K562 (cell line): Measurements from ENCODE around the gene FCRLA. TPM values are rescaled to one million over a fixed set of nuclear protein-coding genes. Genes with fewer than 3 reads are reported as not detected.

Source experiments
- CREB1 ChIP-seq, 2 experiments: sonication (generic) in 1 of 2; formaldehyde crosslinking in 1 of 2; IDR thresholded peaks; 2 replicates each; pipeline versions ENCODE4 v1.6.1 to v1.8.0; 2012 to 2022; ENCODE audit warnings: inconsistent platforms in 1 of 2, mild to moderate bottlenecking in 1 of 2, missing genetic modification reagents in 1 of 2, moderate library complexity in 1 of 2
- HDGF ChIP-seq: fragments of 450-650 bp; IDR thresholded peaks from 2 replicates; pipeline ENCODE4 v1.6.1; 2016
- IFI16 ChIP-seq: fragments of 250-450 bp; sonication (Bioruptor Pico); IDR thresholded peaks from 2 replicates; pipeline ENCODE4 v2.1.2; 2022; ENCODE audit warnings: mild to moderate bottlenecking, inconsistent platforms
- JUNB ChIP-seq: fragments of 450-650 bp; formaldehyde crosslinking; conservative IDR thresholded peaks from 2 replicates; pipeline ENCODE4 v1.4.0; 2020; ENCODE audit warnings: mild to moderate bottlenecking
- MAFK ChIP-seq: IDR thresholded peaks from 2 replicates; pipeline ENCODE4 v1.6.1; 2011; ENCODE audit warnings: low read length, improper control_type of control experiment
- MTA1 ChIP-seq: fragments of 450-650 bp; IDR thresholded peaks from 2 replicates; pipeline ENCODE4 v1.6.1; 2017; ENCODE audit warnings: borderline replicate concordance
- NCOA1 ChIP-seq: fragments of 450-650 bp; IDR thresholded peaks from 2 replicates; pipeline ENCODE4 v1.6.1; 2016; ENCODE audit warnings: low read depth
- NFIX ChIP-seq: fragments of 250-450 bp; sonication (Bioruptor Pico); IDR thresholded peaks from 2 replicates; pipeline ENCODE4 v1.4.0; 2020; ENCODE audit warnings: low read depth, mild to moderate bottlenecking, moderate library complexity
- NFYB ChIP-seq: IDR thresholded peaks from 2 replicates; pipeline ENCODE4 v1.6.1; 2011; ENCODE audit warnings: mild to moderate bottlenecking, moderate library complexity; ENCODE audit not compliant: insufficient read length; ENCODE audit errors: extremely low read depth
- NR3C1 ChIP-seq: sonication (generic); formaldehyde crosslinking; IDR thresholded peaks from 2 replicates; pipeline ENCODE4 v1.8.1; 2022; ENCODE audit warnings: missing genetic modification reagents
- RAD21 ChIP-seq, 2 experiments: fragments of 250-450 bp in 1 of 2; fragments of 450-650 bp in 1 of 2; sonication (Bioruptor Pico) in 1 of 2; formaldehyde crosslinking in 1 of 2; IDR thresholded peaks in 1 of 2; conservative IDR thresholded peaks in 1 of 2; 2 replicates each; pipeline versions ENCODE4 v1.4.0 to v1.8.0; 2020 to 2022; ENCODE audit warnings: mild to moderate bottlenecking in 2 of 2, moderate library complexity in 1 of 2
- SP1 ChIP-seq: sonication (generic); formaldehyde crosslinking; IDR thresholded peaks from 2 replicates; pipeline ENCODE4 v1.8.1; 2022; ENCODE audit warnings: mild to moderate bottlenecking, missing genetic modification reagents
- TCF3 ChIP-seq: sonication (generic); formaldehyde crosslinking; IDR thresholded peaks from 2 replicates; pipeline ENCODE4 v1.4.0; 2020; ENCODE audit warnings: mild to moderate bottlenecking, missing genetic modification reagents
- TFAM ChIP-seq: fragments of 250-450 bp; sonication (Bioruptor Pico); conservative IDR thresholded peaks from 2 replicates; pipeline ENCODE4 v1.5.0; 2021; ENCODE audit warnings: mild to moderate bottlenecking, moderate library complexity
- TRIM24 ChIP-seq, 2 experiments: fragments of 450-650 bp; IDR thresholded peaks; 2 replicates each; pipeline ENCODE4 v1.6.1; 2016
- TRIM28 ChIP-seq: fragments of 450-650 bp; IDR thresholded peaks from 2 replicates; pipeline ENCODE4 v1.6.1; 2017
- XRCC3 ChIP-seq: fragments of 450-650 bp; IDR thresholded peaks from 2 replicates; pipeline ENCODE4 v1.6.1; 2017; ENCODE audit warnings: mild to moderate bottlenecking, moderate library complexity
- YY1 ChIP-seq, 3 experiments: IDR thresholded peaks; 2 replicates each; pipeline ENCODE4 v1.6.1; 2011; ENCODE audit warnings: low read length in 2 of 3, mild to moderate bottlenecking in 2 of 3, moderate library complexity in 2 of 3, borderline replicate concordance in 1 of 3, control low read depth in 1 of 3, low read depth in 1 of 3; ENCODE audit not compliant: insufficient read depth in 3 of 3, insufficient replicate concordance in 2 of 3, control insufficient read depth in 1 of 3, insufficient read length in 1 of 3; ENCODE audit errors: extremely low read depth in 1 of 3
- ZBTB17 ChIP-seq: fragments of 450-650 bp; formaldehyde crosslinking; IDR thresholded peaks from 2 replicates; pipeline ENCODE4 v1.4.0; 2020; ENCODE audit warnings: mild to moderate bottlenecking
- ZBTB8A ChIP-seq: fragments of 450-650 bp; IDR thresholded peaks from 2 replicates; pipeline ENCODE4 v1.6.1; 2018; ENCODE audit warnings: mild to moderate bottlenecking, moderate library complexity; ENCODE audit not compliant: partially characterized antibody
- ZNF511 ChIP-seq: sonication (generic); formaldehyde crosslinking; IDR thresholded peaks from 2 replicates; pipeline ENCODE4 v1.8.0; 2022; ENCODE audit warnings: mild to moderate bottlenecking, missing genetic modification reagents
- ZNF589 ChIP-seq: fragments of 200-800 bp; sonication (Bioruptor generic); IDR thresholded peaks from 2 replicates; pipeline ENCODE4 v1.6.1; 2016; ENCODE audit warnings: low read depth, missing genetic modification characterization, missing compliant biosample characterization
- ZNF592 ChIP-seq: fragments of 450-650 bp; IDR thresholded peaks from 2 replicates; pipeline ENCODE4 v1.6.1; 2017; ENCODE audit warnings: antibody characterized with exemption, mild to moderate bottlenecking
- ZNF79 ChIP-seq: fragments of 250-450 bp; sonication (Bioruptor Pico); IDR thresholded peaks from 2 replicates; pipeline ENCODE4 v1.4.0; 2020; ENCODE audit warnings: low read depth, mild to moderate bottlenecking, moderate library complexity
- polyA plus RNA-seq, 8 experiments: library from polyadenylated mRNA; depleted of rRNA in 4 of 8; stranded (reverse) in 5 of 8; unstranded in 3 of 8; fragments of >200 nt; fragmentation: Nextera tagmentation in 2 of 8; fragmentation: Illumina TruSeq in 1 of 8; extraction: Ambion mirVana in 2 of 8; extraction: Trizol in 1 of 8; gene quantifications; 2 replicates each; pipeline versions ENCODE4 v1.2.1 to v1.2.3, GENCODE V29; 2011 to 2014; ENCODE audit warnings: inconsistent platforms in 1 of 8, missing spikeins in 1 of 8
- total RNA-seq, 7 experiments: library from RNA; depleted of rRNA in 6 of 7; stranded (reverse); fragments of >200 nt in 6 of 7; fragmentation: Illumina TruSeq in 2 of 7; extraction: Trizol in 2 of 7; gene quantifications; 2 replicates each; pipeline versions ENCODE4 v1.2.1 to v1.2.3, GENCODE V29; 2011 to 2021; ENCODE audit warnings: low replicate concordance in 1 of 7

Gene FCRLA
- total and polyA plus RNA-seq, 9 of the 15 experiments (the other 6 are each of a cell fraction or from before 2014, with no cell fraction given) = 0.09 to 0.84 (median 0.44) TPM

GRCh38 chr1:161721738-161722343, 14.8 kb downstream of the FCRLA start (continued):
- TF ChIP-seq ZNF592 = peak; percentile 87
- TF ChIP-seq NR3C1 (CRISPR knock-in tag) = no peak
- peak; percentile 67; the same call in 1 of the 2 replicates for TF ChIP-seq SP1
- TF ChIP-seq YY1 (IDR thresholded peaks at IDR 0.05; ENCODE audit: borderline replicate concordance in 1 of 3, control insufficient read depth in 1 of 3, extremely low read depth in 1 of 3, insufficient read depth in 3 of 3, insufficient read length in 1 of 3, insufficient replicate concordance in 2 of 3, low read depth in 1 of 3, low read length in 2 of 3) = no peak
- peak in 1 of 2 experiments; percentile 39; a peak in 2 of 4 replicates for TF ChIP-seq RAD21 (CRISPR knock-in tag; conservative IDR thresholded peaks at IDR 0.05 in 1 of 2, IDR thresholded peaks at IDR 0.05 in 1 of 2)
- TF ChIP-seq JUNB (CRISPR knock-in tag) = peak; percentile 82
- TF ChIP-seq ZBTB8A = no peak
- 0 out of 2 replicates have a peak, but pooled peaks have one; percentile 27 for TF ChIP-seq CREB1 (IDR thresholded peaks at IDR 0.05)
- no peak for TF ChIP-seq CREB1 (CRISPR knock-in tag; IDR thresholded peaks at IDR 0.05)
- TF ChIP-seq HDGF = peak; percentile 47; the same call in 1 of the 2 replicates
- no peak for TF ChIP-seq TFAM
- no peak for TF ChIP-seq XRCC3
- no peak for TF ChIP-seq ZNF511 (CRISPR knock-in tag)
- no peak for TF ChIP-seq NFYB
- TF ChIP-seq MAFK = peak; percentile 79
- TF ChIP-seq MTA1 = peak; percentile 72; the same call in 1 of the 2 replicates
- 0 out of 2 replicates have a peak, but pooled peaks have one; percentile 20 for TF ChIP-seq ZBTB17 (CRISPR knock-in tag)
- peak; percentile 81 for TF ChIP-seq ZNF589 (CRISPR knock-in tag)
- 0 out of 2 replicates have a peak, but pooled peaks have one; percentile 20 for TF ChIP-seq TRIM28
- peak; percentile 57 for TF ChIP-seq TCF3 (CRISPR knock-in tag)
- peak; percentile 74; the same call in 1 of the 2 replicates for TF ChIP-seq NCOA1
- TF ChIP-seq NFIX (CRISPR knock-in tag) = no peak
- TF ChIP-seq IFI16 (CRISPR knock-in tag) = no peak
- peak; percentile 53 to 72 for TF ChIP-seq TRIM24 (IDR thresholded peaks at IDR 0.05)
- TF ChIP-seq ZNF79 (CRISPR knock-in tag) = no peak
